Stimulated activated CD8-positive, alpha-beta memory T cell treated with anti-CD3 and anti-CD28 coated beads, Interleukin-7, amount 100 ng/mL, for 4 hours (primary cell): Measurements from ENCODE around the gene IL24.

Experiments used
- DNase-seq, 2 donors: peaks; one replicate each; pipeline ENCODE4 v3.0.0-alpha.2; 2020; ENCODE audit warnings: low read depth in 2 of 2

The IL24 gene

GRCh38 chr1:206953126-206953525 lies 55.9 kb downstream of the IL24 start:
- DNase-seq = no peak

GRCh38 chr1:206953626-206954025 lies 56.4 kb downstream of the IL24 start:
- DNase-seq = no peak
